Keratinocyte (primary cell): Measurements from ENCODE around the gene MGLL. TPM values are rescaled to one million over a fixed set of nuclear protein-coding genes. Genes with fewer than 3 reads are reported as not detected.

Experiments used
- DNase-seq: peaks from one replicate; pipeline ENCODE4 v3.0.0-alpha.2; 2011; ENCODE audit warnings: low read depth, missing footprints, low spot score
- FAIRE-seq: peaks from 2 replicates; lab custom pipeline; 2011; peaks lifted over from hg19 to GRCh38; lab: Jason Lieb, UNC
- H2AFZ ChIP-seq: 2 replicates; pipeline ENCODE4 v1.6.0; 2012; ENCODE audit warnings: low read length, control low read depth, inconsistent platforms; ENCODE audit not compliant: control insufficient read depth
- H3K27ac ChIP-seq: 2 replicates; pipeline ENCODE4 v1.5.1; 2011; ENCODE audit warnings: low read length; ENCODE audit not compliant: control insufficient read depth, insufficient read depth
- H3K27me3 ChIP-seq: 3 replicates; pipeline ENCODE4 v1.6.0; 2011; ENCODE audit warnings: low read length; ENCODE audit not compliant: control insufficient read depth, insufficient read depth; ENCODE audit errors: extremely low read depth
- H3K36me3 ChIP-seq, 2 experiments: 2 replicates in 1 of 2; 3 replicates in 1 of 2; pipeline ENCODE4 v1.5.1; 2011; ENCODE audit warnings: low read length in 2 of 2, mild to moderate bottlenecking in 1 of 2; ENCODE audit not compliant: control insufficient read depth in 2 of 2, insufficient read depth in 2 of 2; ENCODE audit errors: extremely low read depth in 1 of 2
- H3K4me1 ChIP-seq: 3 replicates; pipeline ENCODE4 v1.5.1; 2011; ENCODE audit warnings: low read length; ENCODE audit not compliant: control insufficient read depth, insufficient read depth; ENCODE audit errors: extremely low read depth
- H3K4me2 ChIP-seq: 3 replicates; pipeline ENCODE4 v1.6.0; 2011; ENCODE audit warnings: low read depth, low read length; ENCODE audit not compliant: control insufficient read depth, insufficient read depth; ENCODE audit errors: extremely low read depth
- H3K4me3 ChIP-seq, 3 experiments: fragments of 200-600 bp in 1 of 3; sonication (generic) in 1 of 3; 2 replicates in 2 of 3; 3 replicates in 1 of 3; pipeline ENCODE4 v1.5.1; 2011 to 2016; ENCODE audit warnings: low read length in 3 of 3, mild to moderate bottlenecking in 3 of 3, control low read depth in 2 of 3, inconsistent platforms in 1 of 3, low read depth in 1 of 3, mixed read lengths in 1 of 3, mixed run types in 1 of 3, moderate library complexity in 1 of 3; ENCODE audit not compliant: control insufficient read depth in 2 of 3, insufficient read depth in 2 of 3; ENCODE audit errors: extremely low read depth in 1 of 3
- H3K79me2 ChIP-seq: 2 replicates; pipeline ENCODE4 v1.6.0; 2012; ENCODE audit warnings: low read length; ENCODE audit not compliant: control insufficient read depth, insufficient read depth
- H3K9ac ChIP-seq: 3 replicates; pipeline ENCODE4 v1.6.0; 2011; ENCODE audit warnings: low read length; ENCODE audit not compliant: control insufficient read depth, insufficient read depth; ENCODE audit errors: extremely low read depth
- H3K9me1 ChIP-seq: 3 replicates; pipeline ENCODE4 v1.6.0; 2011; ENCODE audit warnings: low read length; ENCODE audit not compliant: control insufficient read depth, insufficient read depth; ENCODE audit errors: extremely low read depth
- H3K9me3 ChIP-seq: 2 replicates; pipeline ENCODE4 v1.5.1; 2012; ENCODE audit warnings: low read depth, low read length; ENCODE audit not compliant: control insufficient read depth
- H4K20me1 ChIP-seq: 3 replicates; pipeline ENCODE4 v1.6.0; 2011; ENCODE audit warnings: low read length; ENCODE audit not compliant: control insufficient read depth, insufficient read depth; ENCODE audit errors: extremely low read depth
- EZH2 ChIP-seq: IDR thresholded peaks from one replicate; pipeline ENCODE4 v1.6.1; 2012; ENCODE audit warnings: inconsistent platforms, mild to moderate bottlenecking, low read length, moderate library complexity
- dilution Hi-C: fragments of 300-500 bp; cut with MboI; formaldehyde crosslinking; loops from one replicate; pipeline ENCODE4 v1.7.0; 2020; ENCODE audit warnings: low sequenced_read_pairs; ENCODE audit not compliant: extremely low pct_ligation_motif_present
- polyA plus RNA-seq, 5 experiments: library from polyadenylated mRNA; depleted of rRNA in 3 of 5; stranded (reverse) in 3 of 5; stranded (forward) in 1 of 5; unstranded in 1 of 5; fragments of >200 nt; gene quantifications; 1 replicate in 1 of 5; 2 replicates in 3 of 5; 3 replicates in 1 of 5; pipeline versions ENCODE4 v1.2.1 to v1.2.3, GENCODE V29; 2011 to 2012; ENCODE audit warnings: missing spikeins in 2 of 5, low read depth in 1 of 5, low replicate concordance in 1 of 5
- TF ChIP-seq, protein P1 (sequence below), 3 experiments: IDR thresholded peaks in 1 of 3; conservative IDR thresholded peaks in 1 of 3; optimal IDR thresholded peaks in 1 of 3; 2 replicates in 2 of 3; 3 replicates in 1 of 3; pipeline versions ENCODE3 to v1.5.1; 2011; ENCODE audit warnings: low read length in 3 of 3, mild to moderate bottlenecking in 3 of 3, moderate library complexity in 2 of 3, control low read depth in 1 of 3, inconsistent platforms in 1 of 3; ENCODE audit not compliant: insufficient read depth in 2 of 3; ENCODE audit errors: extremely low read depth in 1 of 3

The MGLL gene
- polyA plus RNA-seq, 1 donor (not counting 4 experiments of a cell fraction or from before 2014, with no cell fraction given) = 17.8 TPM

DNA sequence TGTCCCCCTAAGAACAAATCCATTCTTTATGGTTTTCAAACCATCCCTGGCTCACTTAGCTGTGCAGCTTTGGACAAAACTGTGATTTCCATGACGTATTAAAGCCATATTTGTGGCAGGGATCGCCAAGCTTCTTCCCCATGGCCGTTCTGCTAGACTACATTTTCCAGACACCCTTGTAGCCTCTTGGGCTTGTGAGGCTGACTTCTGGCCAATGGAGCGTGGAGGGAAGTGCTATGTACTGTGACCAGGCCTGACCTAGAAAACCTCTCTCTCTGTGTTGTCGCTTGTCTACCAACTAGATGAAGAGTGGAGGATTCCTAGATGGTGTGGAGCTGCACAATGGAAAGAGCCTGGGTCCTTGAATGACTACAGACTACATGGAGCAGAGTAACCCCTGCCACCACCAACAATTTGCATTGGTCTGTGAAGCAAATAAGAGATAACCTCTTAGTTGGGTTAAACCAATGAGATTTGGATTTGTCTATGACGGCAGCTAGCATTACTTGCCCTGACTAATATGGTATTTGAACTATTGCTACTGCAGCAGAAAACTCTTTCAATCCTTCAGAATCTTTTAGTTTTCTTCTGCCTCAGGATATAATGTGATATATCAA is 22.1 kb upstream of the MGLL start:
- no peak for DNase-seq
- H3K4me1 ChIP-seq = no peaks in the 10 kb centered on the region
- FAIRE-seq = no peak
- TF ChIP-seq, protein P1, sequence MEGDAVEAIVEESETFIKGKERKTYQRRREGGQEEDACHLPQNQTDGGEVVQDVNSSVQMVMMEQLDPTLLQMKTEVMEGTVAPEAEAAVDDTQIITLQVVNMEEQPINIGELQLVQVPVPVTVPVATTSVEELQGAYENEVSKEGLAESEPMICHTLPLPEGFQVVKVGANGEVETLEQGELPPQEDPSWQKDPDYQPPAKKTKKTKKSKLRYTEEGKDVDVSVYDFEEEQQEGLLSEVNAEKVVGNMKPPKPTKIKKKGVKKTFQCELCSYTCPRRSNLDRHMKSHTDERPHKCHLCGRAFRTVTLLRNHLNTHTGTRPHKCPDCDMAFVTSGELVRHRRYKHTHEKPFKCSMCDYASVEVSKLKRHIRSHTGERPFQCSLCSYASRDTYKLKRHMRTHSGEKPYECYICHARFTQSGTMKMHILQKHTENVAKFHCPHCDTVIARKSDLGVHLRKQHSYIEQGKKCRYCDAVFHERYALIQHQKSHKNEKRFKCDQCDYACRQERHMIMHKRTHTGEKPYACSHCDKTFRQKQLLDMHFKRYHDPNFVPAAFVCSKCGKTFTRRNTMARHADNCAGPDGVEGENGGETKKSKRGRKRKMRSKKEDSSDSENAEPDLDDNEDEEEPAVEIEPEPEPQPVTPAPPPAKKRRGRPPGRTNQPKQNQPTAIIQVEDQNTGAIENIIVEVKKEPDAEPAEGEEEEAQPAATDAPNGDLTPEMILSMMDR (optimal IDR thresholded peaks at IDR 0.05 in 1 of 3, IDR thresholded peaks at IDR 0.05 in 1 of 3, conservative IDR thresholded peaks at IDR 0.05 in 1 of 3; ENCODE audit: extremely low read depth in 1 of 3, insufficient read depth in 2 of 3, low read length in 3 of 3) = no peak
- no peak for TF ChIP-seq EZH2
- no peak overlapping the region for H2AFZ ChIP-seq
- no peak overlapping the region for H3K27ac ChIP-seq
- no peaks in the 10 kb centered on the region for H4K20me1 ChIP-seq
- no peak overlapping the region for H3K9ac ChIP-seq
- H3K9me3 ChIP-seq = no peaks in the 10 kb centered on the region
- peaks cover 4% of the 10 kb centered on the region for H3K27me3 ChIP-seq
- dilution Hi-C loops = no loop called here
- H3K4me2 ChIP-seq = no peak overlapping the region
- H3K4me3 ChIP-seq = no peak overlapping the region
- no peaks in the 10 kb centered on the region for H3K36me3 ChIP-seq
- H3K9me1 ChIP-seq = no peaks in the 10 kb centered on the region
- no peaks in the 10 kb centered on the region for H3K79me2 ChIP-seq

DNA sequence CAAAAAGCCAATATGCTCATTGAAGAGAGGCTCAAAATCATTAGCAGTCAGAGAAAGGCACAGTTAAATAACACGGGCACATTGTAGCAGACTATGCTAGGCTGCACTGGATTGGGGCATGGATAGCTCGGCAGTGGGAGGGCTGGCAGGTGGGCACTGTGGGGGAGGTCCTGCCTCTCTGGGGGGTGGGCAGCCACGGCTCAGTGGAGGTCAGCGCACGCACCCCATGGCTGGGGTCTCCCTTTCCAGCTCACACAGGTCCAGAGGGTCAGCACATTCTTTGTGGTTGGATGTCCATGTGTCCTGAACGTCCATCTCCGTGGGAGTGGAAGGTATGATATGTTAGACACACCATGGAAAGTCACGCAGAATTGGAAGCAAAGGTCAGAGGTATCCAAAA is 18.4 kb upstream of the MGLL start:
- peaks cover 2% of the 10 kb centered on the region for H3K9me3 ChIP-seq
- H4K20me1 ChIP-seq = no peaks in the 10 kb centered on the region
- no peak overlapping the region for H2AFZ ChIP-seq
- no peaks in the 10 kb centered on the region for H3K79me2 ChIP-seq
- no peaks in the 10 kb centered on the region for H3K9me1 ChIP-seq
- TF ChIP-seq, protein P1 (optimal IDR thresholded peaks at IDR 0.05 in 1 of 3, IDR thresholded peaks at IDR 0.05 in 1 of 3, conservative IDR thresholded peaks at IDR 0.05 in 1 of 3; ENCODE audit: extremely low read depth in 1 of 3, insufficient read depth in 2 of 3, low read length in 3 of 3) = no peak
- TF ChIP-seq EZH2 = no peak
- no peak overlapping the region for H3K27ac ChIP-seq
- H3K4me2 ChIP-seq = no peak overlapping the region
- no peak for DNase-seq
- peaks cover 4% of the 10 kb centered on the region for H3K27me3 ChIP-seq
- no peaks in the 10 kb centered on the region for H3K36me3 ChIP-seq
- dilution Hi-C loops = no loop called here
- H3K4me3 ChIP-seq = no peak overlapping the region
- H3K9ac ChIP-seq = no peak overlapping the region
- no peak for FAIRE-seq
- H3K4me1 ChIP-seq = no peaks in the 10 kb centered on the region
